Activated T-cell treated with anti-CD3 and anti-CD28 coated beads, Interleukin-2, amount 50 U/mL, for 72 hours (primary cell): ENCODE results near the gene AMOTL1. TPM values are rescaled to one million over a fixed set of nuclear protein-coding genes. Genes with fewer than 3 reads are reported as not detected.

Experiments used
- ATAC-seq, 2 donors: fragments of 150-1000 bp; cut with Tn5 transposase; replicated peaks in 1 of 2; 2 replicates each; pipeline ENCODE4 v1.10.0; 2021; ENCODE audit warnings: moderate library complexity in 2 of 2, mild to moderate bottlenecking in 1 of 2
- DNase-seq, 2 donors: peaks; one replicate each; pipeline ENCODE4 v3.0.0; 2021 to 2022; ENCODE audit warnings: mixed read lengths in 1 of 2
- H3K27ac Mint-ChIP-seq: one replicate; pipeline ENCODE4 v1.8.0; 2022; ENCODE audit warnings: mild to moderate bottlenecking, moderate library complexity, mixed read lengths
- H3K27me3 Mint-ChIP-seq: one replicate; pipeline ENCODE4 v1.8.0; 2022; ENCODE audit warnings: low read depth, mixed read lengths
- H3K36me3 Mint-ChIP-seq, 2 donors: one replicate each; pipeline ENCODE4 v1.8.0; 2022; ENCODE audit warnings: mixed read lengths in 2 of 2, mild to moderate bottlenecking in 1 of 2; ENCODE audit not compliant: insufficient read depth in 2 of 2
- H3K4me1 Mint-ChIP-seq: one replicate; pipeline ENCODE4 v1.8.0; 2022; ENCODE audit warnings: low read depth, mixed read lengths
- H3K4me3 Mint-ChIP-seq, 2 donors: one replicate each; pipeline ENCODE4 v1.8.0; 2022; ENCODE audit warnings: mild to moderate bottlenecking in 2 of 2, mixed read lengths in 2 of 2, moderate library complexity in 2 of 2
- H3K9me3 Mint-ChIP-seq, 2 donors: one replicate each; pipeline ENCODE4 v1.8.0; 2022; ENCODE audit warnings: mixed read lengths in 2 of 2
- total RNA-seq, 2 donors: library from RNA; stranded (reverse); gene quantifications; one replicate each; pipeline ENCODE4 v1.2.3, GENCODE V29; 2022

Gene AMOTL1
- total RNA-seq, 2 donors from 2014 or later: 0.67 to 2.8 TPM

GRCh38 chr11:94734563-94735275, 33.4 kb upstream of the AMOTL1 start:
- Mint-ChIP-seq H3K27ac (no peak overlapping the region), H3K4me3 (no peak overlapping the region), H3K4me1 (peaks cover 10% of the 10 kb centered on the region), H3K27me3 (peaks cover 9% of the 10 kb centered on the region), H3K9me3 (no peaks in the 10 kb centered on the region), H3K36me3 (no peaks in the 10 kb centered on the region)
- ATAC-seq (peak; percentile 32 to 45), DNase-seq (no peak)

DNA sequence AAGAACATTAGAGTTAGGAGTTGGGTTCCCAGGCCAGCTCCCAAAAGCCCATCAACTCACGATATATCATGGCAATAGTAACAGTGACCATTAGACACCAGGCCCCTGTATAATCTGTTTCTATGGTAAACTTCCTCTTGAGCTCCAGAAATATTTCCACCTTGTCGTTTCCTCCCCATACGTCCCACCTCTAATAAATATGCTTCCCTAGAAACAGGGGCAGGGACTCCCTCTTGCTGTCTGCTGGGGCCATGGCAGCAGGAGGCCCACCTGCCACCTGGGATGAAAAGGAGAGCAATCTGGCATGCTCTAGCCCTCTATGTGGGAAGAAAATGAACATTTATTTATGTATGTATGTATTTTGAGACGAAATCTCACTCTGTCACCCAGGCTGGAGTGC, 32.2 kb upstream of the AMOTL1 start:
- Mint-ChIP-seq H3K27ac (no peak overlapping the region), H3K36me3 (no peaks in the 10 kb centered on the region), H3K27me3 (peaks cover 3% of the 10 kb centered on the region), H3K4me1 (peaks cover 13% of the 10 kb centered on the region), H3K9me3 (no peaks in the 10 kb centered on the region), H3K4me3 (no peak overlapping the region)
- DNase-seq (no peak), ATAC-seq (no peak)

GRCh38 chr11:94737171-94737611, 31.0 kb upstream of the AMOTL1 start:
- H3K9me3 Mint-ChIP-seq: no peaks in the 10 kb centered on the region
- H3K4me3 Mint-ChIP-seq: no peak overlapping the region

GRCh38 chr11:94738746-94739145, 29.4 kb upstream of the AMOTL1 start:
- no peak overlapping the region for H3K4me3 Mint-ChIP-seq
- H3K27ac Mint-ChIP-seq: no peak overlapping the region
- H3K27me3 Mint-ChIP-seq: peaks cover 28% of the 10 kb centered on the region
- H3K36me3 Mint-ChIP-seq: no peaks in the 10 kb centered on the region
- peaks cover 22% of the 10 kb centered on the region for H3K4me1 Mint-ChIP-seq
- no peak for DNase-seq
- no peak for ATAC-seq
- H3K9me3 Mint-ChIP-seq: no peaks in the 10 kb centered on the region

More at GRCh38 chr11:94737171-94737611, 31.0 kb upstream of the AMOTL1 start:
- Mint-ChIP-seq H3K27ac (no peak overlapping the region), H3K36me3 (no peaks in the 10 kb centered on the region), H3K27me3 (peaks cover 16% of the 10 kb centered on the region), H3K4me1 (peaks cover 22% of the 10 kb centered on the region)
- no peak for ATAC-seq
- no peak for DNase-seq

DNA sequence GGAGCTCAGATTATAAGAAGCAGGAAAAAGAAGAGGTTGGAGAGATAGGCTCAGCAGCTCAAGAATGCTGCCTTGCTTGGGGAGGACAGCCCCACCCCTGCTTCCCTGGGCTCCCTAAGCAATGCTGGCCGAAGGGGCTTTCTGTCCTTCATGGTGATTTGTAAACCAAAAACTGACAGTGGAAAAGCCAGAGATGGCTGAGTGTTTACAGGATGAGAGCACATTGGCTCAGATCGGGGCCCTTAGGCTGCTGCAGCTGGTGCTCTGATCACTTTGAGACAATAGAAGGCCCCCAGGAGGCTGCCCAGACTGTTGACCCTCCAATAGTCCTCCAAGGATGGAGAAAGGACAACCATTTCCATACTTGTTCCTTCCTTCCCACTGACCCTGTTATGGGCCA, 28.8 kb upstream of the AMOTL1 start:
- ATAC-seq (no peak), DNase-seq (no peak)
- Mint-ChIP-seq H3K27me3 (peaks cover 28% of the 10 kb centered on the region), H3K4me1 (peaks cover 21% of the 10 kb centered on the region), H3K27ac (no peak overlapping the region), H3K4me3 (no peak overlapping the region), H3K36me3 (no peaks in the 10 kb centered on the region), H3K9me3 (no peaks in the 10 kb centered on the region)

GRCh38 chr11:94740083-94741021, 27.8 kb upstream of the AMOTL1 start:
- no peak overlapping the region for H3K27ac Mint-ChIP-seq
- H3K4me3 Mint-ChIP-seq: peak overlapping the region; percentile 65 to 85
- peaks cover 13% of the 10 kb centered on the region for H3K4me1 Mint-ChIP-seq
- H3K9me3 Mint-ChIP-seq: no peaks in the 10 kb centered on the region
- peak; percentile 2 for DNase-seq
- peaks cover 28% of the 10 kb centered on the region for H3K27me3 Mint-ChIP-seq
- peak; percentile 54 to 67 for ATAC-seq
- no peaks in the 10 kb centered on the region for H3K36me3 Mint-ChIP-seq

DNA sequence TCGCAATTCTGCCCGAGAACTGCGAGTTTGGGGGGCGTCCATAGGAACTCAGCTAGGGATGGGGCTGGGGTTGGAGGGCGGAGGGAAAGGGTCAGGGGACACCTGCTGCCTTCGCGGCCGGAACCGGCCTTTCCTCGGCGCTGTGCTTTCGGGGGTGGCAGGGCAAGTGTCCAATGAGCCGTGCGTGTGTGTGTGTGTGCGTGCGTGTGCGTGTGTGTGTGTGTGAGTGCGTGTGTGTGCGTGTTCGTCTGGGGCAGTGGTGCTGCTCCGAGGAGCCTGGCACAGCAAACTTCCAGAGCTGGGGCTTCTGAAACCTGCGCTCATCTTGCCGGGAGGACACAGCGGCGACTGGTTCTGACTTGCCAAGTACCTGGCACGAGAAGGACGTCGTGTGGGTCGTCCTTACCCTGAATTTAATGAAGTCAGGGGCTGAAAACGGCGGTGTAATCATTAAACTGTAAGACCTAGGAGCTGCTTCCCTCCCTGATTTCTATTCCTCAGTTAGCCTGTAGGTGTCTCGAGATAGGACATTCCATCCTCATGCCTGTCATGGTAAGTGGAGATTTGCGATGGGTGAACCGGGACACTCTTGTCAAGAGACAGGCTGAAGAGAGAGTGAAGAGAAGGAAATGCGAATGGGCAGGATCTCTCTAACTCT, 27.0 kb upstream of the AMOTL1 start:
- Mint-ChIP-seq H3K4me3 (peak overlapping the region; percentile 65 to 85), H3K27ac (no peak overlapping the region), H3K9me3 (no peaks in the 10 kb centered on the region), H3K36me3 (no peaks in the 10 kb centered on the region), H3K27me3 (peaks cover 30% of the 10 kb centered on the region), H3K4me1 (peaks cover 13% of the 10 kb centered on the region)
- ATAC-seq (peak; percentile 28 to 40), DNase-seq (peak; percentile 2 to 7)

DNA sequence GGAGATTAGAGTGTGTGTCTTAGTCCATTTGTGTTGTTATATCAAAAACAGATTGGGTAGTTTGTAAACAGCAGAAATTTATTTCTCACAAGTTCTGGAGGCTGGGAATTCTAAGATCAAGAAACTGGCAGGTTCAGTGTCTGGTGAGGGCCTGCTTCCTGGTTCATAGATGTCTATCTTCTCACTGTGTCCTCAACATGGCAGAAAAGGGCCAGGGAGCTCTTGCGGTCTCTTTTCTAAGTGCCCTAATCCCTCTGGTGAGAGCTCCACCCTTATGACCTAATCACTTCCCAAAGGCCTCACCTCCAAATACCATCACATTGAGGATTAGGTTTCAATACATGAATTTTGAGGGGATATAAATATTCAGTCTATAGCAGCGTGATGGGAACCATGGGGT, 25.5 kb upstream of the AMOTL1 start:
- H3K4me3 Mint-ChIP-seq: no peak overlapping the region
- H3K36me3 Mint-ChIP-seq: no peaks in the 10 kb centered on the region
- H3K9me3 Mint-ChIP-seq: no peaks in the 10 kb centered on the region
- H3K27me3 Mint-ChIP-seq: peaks cover 37% of the 10 kb centered on the region
- H3K27ac Mint-ChIP-seq: no peak overlapping the region
- H3K4me1 Mint-ChIP-seq: peaks cover 13% of the 10 kb centered on the region
- DNase-seq: no peak
- ATAC-seq: no peak

- Mint-ChIP-seq H3K9me3 (no peaks in the 10 kb centered on the region), H3K27ac (no peak overlapping the region), H3K36me3 (no peaks in the 10 kb centered on the region), H3K4me1 (peaks cover 1% of the 10 kb centered on the region), H3K27me3 (peaks cover 32% of the 10 kb centered on the region), H3K4me3 (no peak overlapping the region)
- DNase-seq (no peak), ATAC-seq (no peak)
These were observed 21.4 kb upstream of the AMOTL1 start for GRCh38 chr11:94746721-94747120.

DNA sequence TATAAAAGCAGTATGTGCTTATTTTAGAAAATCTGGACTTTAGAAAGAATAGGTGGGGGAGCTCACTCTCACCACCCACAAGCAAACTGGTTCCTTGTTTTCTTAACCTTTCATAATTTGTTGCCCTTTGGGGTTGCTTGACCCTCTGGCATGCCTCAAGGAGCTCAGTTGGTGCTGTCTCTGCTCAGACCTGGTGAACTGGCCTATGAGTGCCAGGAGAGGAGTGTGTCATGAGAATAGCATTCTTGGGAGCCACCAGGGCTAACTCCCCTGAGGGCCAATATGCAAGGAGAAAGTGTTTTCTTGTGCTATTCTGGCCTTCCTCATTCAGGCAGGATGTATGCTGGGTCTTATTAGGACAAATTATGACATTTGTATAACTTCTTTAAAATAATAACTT, 21.0 kb upstream of the AMOTL1 start:
- ATAC-seq: no peak
- H3K27ac Mint-ChIP-seq: no peak overlapping the region
- H3K36me3 Mint-ChIP-seq: no peaks in the 10 kb centered on the region
- peaks cover 32% of the 10 kb centered on the region for H3K27me3 Mint-ChIP-seq
- H3K9me3 Mint-ChIP-seq: no peaks in the 10 kb centered on the region
- DNase-seq: no peak
- H3K4me1 Mint-ChIP-seq: no peaks in the 10 kb centered on the region
- H3K4me3 Mint-ChIP-seq: no peak overlapping the region

- DNase-seq (no peak), ATAC-seq (no peak)
- Mint-ChIP-seq H3K4me3 (no peak overlapping the region), H3K27me3 (peaks cover 29% of the 10 kb centered on the region), H3K36me3 (no peaks in the 10 kb centered on the region), H3K4me1 (no peaks in the 10 kb centered on the region), H3K9me3 (no peaks in the 10 kb centered on the region), H3K27ac (no peak overlapping the region)
These were observed 20.5 kb upstream of the AMOTL1 start for GRCh38 chr11:94747601-94748041.

DNA sequence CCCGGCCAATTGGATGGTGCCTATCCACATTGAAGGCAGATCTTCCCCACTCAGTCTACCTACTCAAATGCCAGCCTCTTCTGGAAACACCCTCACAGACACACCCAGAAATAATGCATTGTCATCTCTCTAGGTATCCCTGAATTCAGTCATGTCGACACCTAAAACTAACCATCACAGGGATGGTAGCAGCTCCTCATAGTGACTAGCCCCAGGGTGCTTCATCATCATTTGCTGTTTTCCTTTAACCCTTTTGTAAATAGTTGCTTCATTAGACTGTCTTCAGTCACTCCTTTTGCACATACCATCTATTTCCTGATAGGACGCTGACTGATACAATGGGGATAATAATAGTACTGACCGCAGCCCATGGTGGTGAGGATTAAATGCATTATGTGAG, 18.8 kb upstream of the AMOTL1 start:
- H3K27me3 Mint-ChIP-seq: peaks cover 21% of the 10 kb centered on the region
- H3K4me3 Mint-ChIP-seq: no peak overlapping the region
- no peak overlapping the region for H3K27ac Mint-ChIP-seq
- DNase-seq (no peak), ATAC-seq (no peak)
- H3K4me1 Mint-ChIP-seq: no peaks in the 10 kb centered on the region
- no peaks in the 10 kb centered on the region for H3K9me3 Mint-ChIP-seq
- H3K36me3 Mint-ChIP-seq: no peaks in the 10 kb centered on the region
